Liver (tissue), 9 donors: ENCODE data around the gene RGL2. TPM values are rescaled to one million over a fixed set of nuclear protein-coding genes. Genes with fewer than 3 reads are reported as not detected.
"Not testable (repeated sequence)": the region's sequence is repeated elsewhere in the genome, so short reads cannot be mapped to it uniquely, and the experiment has no call there.

ENCODE experiments used
- DNase-seq: peaks from one replicate; pipeline ENCODE4 v3.0.0-alpha.2; 2017; ENCODE audit warnings: low spot score
- H3K27ac ChIP-seq, 2 donors: one replicate each; pipeline ENCODE4 v1.7.0; 2013; ENCODE audit warnings: inconsistent platforms in 2 of 2, low read length in 2 of 2, control low read depth in 1 of 2, low read depth in 1 of 2, mild to moderate bottlenecking in 1 of 2
- H3K27me3 ChIP-seq, 4 donors: one replicate each; pipeline versions ENCODE4 v1.6.1 to v1.7.0; 2013; ENCODE audit warnings: low read length in 3 of 4, inconsistent platforms in 1 of 4, mild to moderate bottlenecking in 1 of 4, moderate library complexity in 1 of 4; ENCODE audit not compliant: control insufficient read depth in 4 of 4, insufficient read depth in 4 of 4
- H3K36me3 ChIP-seq, 4 donors: one replicate each; pipeline versions ENCODE4 v1.6.1 to v1.7.0; 2013; ENCODE audit warnings: low read length in 3 of 4, mild to moderate bottlenecking in 3 of 4, low read depth in 1 of 4, moderate library complexity in 1 of 4; ENCODE audit not compliant: control insufficient read depth in 4 of 4, insufficient read depth in 3 of 4
- H3K4me1 ChIP-seq, 4 donors: one replicate each; pipeline versions ENCODE4 v1.6.1 to v1.7.0; 2013; ENCODE audit warnings: low read length in 3 of 4, mild to moderate bottlenecking in 3 of 4, moderate library complexity in 1 of 4; ENCODE audit not compliant: control insufficient read depth in 4 of 4, insufficient read depth in 4 of 4
- H3K4me3 ChIP-seq, 3 donors: one replicate each; pipeline versions ENCODE4 v1.6.1 to v1.7.0; 2013; ENCODE audit warnings: low read length in 3 of 3, control low read depth in 1 of 3, low read depth in 1 of 3, mild to moderate bottlenecking in 1 of 3
- H3K9ac ChIP-seq, 2 donors: one replicate each; pipeline ENCODE4 v1.7.0; 2013; ENCODE audit warnings: low read length in 2 of 2, mild to moderate bottlenecking in 2 of 2, moderate library complexity in 2 of 2, control low read depth in 1 of 2, low read depth in 1 of 2
- H3K9me3 ChIP-seq, 4 donors: one replicate each; pipeline versions ENCODE4 v1.6.1 to v1.7.0; 2013; ENCODE audit warnings: low read length in 3 of 4; ENCODE audit not compliant: control insufficient read depth in 4 of 4
- ATF3 ChIP-seq: IDR thresholded peaks from 2 replicates; pipeline ENCODE4 v1.6.1; 2016; ENCODE audit warnings: antibody characterized with exemption
- CTCF ChIP-seq: fragments of 150-350 bp; IDR thresholded peaks from 2 replicates; pipeline ENCODE4 v1.5.1; 2017; ENCODE audit warnings: improper control_type of control experiment, low read depth, low read length; ENCODE audit not compliant: missing input control
- EGR1 ChIP-seq, 2 donors: IDR thresholded peaks; 2 replicates each; pipeline ENCODE4 v1.6.1; 2016 to 2018; ENCODE audit warnings: antibody characterized with exemption in 2 of 2, low read depth in 2 of 2
- FOXA1 ChIP-seq: IDR thresholded peaks from 2 replicates; pipeline ENCODE4 v1.6.1; 2016; ENCODE audit warnings: antibody characterized with exemption
- FOXA2 ChIP-seq: IDR thresholded peaks from 2 replicates; pipeline ENCODE4 v1.6.1; 2016; ENCODE audit warnings: antibody characterized with exemption
- GABPA ChIP-seq, 2 donors: IDR thresholded peaks in 1 of 2; conservative IDR thresholded peaks in 1 of 2; 2 replicates each; pipeline ENCODE4 v1.6.1; 2016; ENCODE audit warnings: antibody characterized with exemption in 2 of 2, mild to moderate bottlenecking in 1 of 2, moderate library complexity in 1 of 2
- HNF4A ChIP-seq, 2 donors: conservative IDR thresholded peaks; 2 replicates each; pipeline ENCODE4 v1.6.1; 2016; ENCODE audit warnings: antibody characterized with exemption in 2 of 2, mild to moderate bottlenecking in 2 of 2
- HNF4G ChIP-seq: IDR thresholded peaks from 2 replicates; pipeline ENCODE4 v1.6.1; 2016; ENCODE audit warnings: antibody characterized with exemption
- RAD21 ChIP-seq, 2 donors: IDR thresholded peaks; 2 replicates each; pipeline ENCODE4 v1.6.1; 2016; ENCODE audit warnings: antibody characterized with exemption in 2 of 2, mild to moderate bottlenecking in 2 of 2
- REST ChIP-seq: IDR thresholded peaks from 2 replicates; pipeline ENCODE4 v1.6.1; 2016; ENCODE audit warnings: antibody characterized with exemption, mild to moderate bottlenecking
- SP1 ChIP-seq: IDR thresholded peaks from 2 replicates; pipeline ENCODE4 v1.6.1; 2018; ENCODE audit warnings: antibody characterized with exemption, mild to moderate bottlenecking
- TAF1 ChIP-seq: conservative IDR thresholded peaks from 2 replicates; pipeline ENCODE4 v1.6.1; 2016; ENCODE audit warnings: antibody characterized with exemption, mild to moderate bottlenecking
- YY1 ChIP-seq: IDR thresholded peaks from 2 replicates; pipeline ENCODE4 v1.6.1; 2016; ENCODE audit warnings: antibody characterized with exemption, mild to moderate bottlenecking
- WGBS: extraction: QIAGEN DNeasy Blood & Tissue Kit; methylation state at CpG from one replicate; pipeline ENCODE4 v1.1.7; 2013; 5-methylcytosine and 5-hydroxymethylcytosine counted together
- polyA plus RNA-seq, 2 donors: library from polyadenylated mRNA; stranded (reverse) in 1 of 2; unstranded in 1 of 2; fragments of 200-250 nt in 1 of 2; fragments of >200 nt in 1 of 2; fragmentation: Nextera tagmentation in 1 of 2; extraction: Ambion mirVana in 1 of 2; gene quantifications; one replicate each; pipeline versions ENCODE4 v1.2.1 to v1.2.3, GENCODE V29; 2013 to 2015
- total RNA-seq, 2 donors: library from RNA; depleted of rRNA; stranded (reverse); fragments of >200 nt; gene quantifications; one replicate each; pipeline ENCODE4 v1.2.3, GENCODE V29; 2014
- donor health status: healthy.
- donor health status: healthy.
- donor health status: healthy.
- donor health status: healthy.
- donor health status: healthy.

Gene RGL2
- total and polyA plus RNA-seq, 4 donors, result 16.7 to 22.8 (median 17.3) TPM

GRCh38 chr6:33276581-33276863 lies 22.2 kb downstream of the RGL2 start (continued):
- no peak for TF ChIP-seq CTCF
- no peak for TF ChIP-seq RAD21 (IDR thresholded peaks at IDR 0.05)
- TF ChIP-seq FOXA1, result no peak
- no peak for TF ChIP-seq TAF1
- no peak for TF ChIP-seq FOXA2

GRCh38 chr6:33275795-33276580 lies 22.8 kb downstream of the RGL2 start:
- H3K4me1 ChIP-seq, result peaks cover 9 to 49% (median 38%) of the 10 kb centered on the region in 4 donors
- H3K4me3 ChIP-seq, result not testable (repeated sequence)
- WGBS, result 81% methylated on average over 16 of the region's 16 CpGs

GRCh38 chr6:33273924-33274902 lies 24.5 kb downstream of the RGL2 start:
- 59% methylated on average over 14 of the region's 14 CpGs for WGBS
- DNase-seq, result no peak
- Histone ChIP-seq H3K27ac (no peak overlapping the region), H3K9ac (no peak overlapping the region), H3K4me1 (peaks cover 9 to 54% (median 42%) of the 10 kb centered on the region in 4 donors), H3K9me3 (no peaks in the 10 kb centered on the region), H3K4me3 (no peak overlapping the region), H3K27me3 (no peaks in the 10 kb centered on the region), H3K36me3 (peaks cover 0 to 29% (median 12%) of the 10 kb centered on the region in 4 donors)
- TF ChIP-seq YY1 (no peak), GABPA (IDR thresholded peaks at IDR 0.05 in 1 of 2, conservative IDR thresholded peaks at IDR 0.05 in 1 of 2) (peak in 1 of 2 donors; percentile 39), FOXA2 (peak; percentile 26), HNF4A (conservative IDR thresholded peaks at IDR 0.05) (peak in 1 of 2 donors; percentile 57)

More at GRCh38 chr6:33275795-33276580, 22.8 kb downstream of the RGL2 start:
- Histone ChIP-seq H3K36me3 (peaks cover 0 to 37% (median 15%) of the 10 kb centered on the region in 4 donors), H3K9ac (peak overlapping the region in 1 of 2 donors; percentile 41)
- not testable (repeated sequence) for H3K27me3 ChIP-seq, H3K27ac ChIP-seq, H3K9me3 ChIP-seq, DNase-seq

GRCh38 chr6:33273129-33273923 lies 25.4 kb downstream of the RGL2 start:
- 57% methylated on average over 11 of the region's 11 CpGs for WGBS
- peaks cover 9 to 54% (median 42%) of the 10 kb centered on the region in 4 donors for H3K4me1 ChIP-seq
- H3K9ac ChIP-seq, result peak overlapping the region; percentile 70 to 97
- peak overlapping the region; percentile 4 to 97 (median 64) for H3K4me3 ChIP-seq
- no peak for DNase-seq
- H3K27me3 ChIP-seq, result no peaks in the 10 kb centered on the region
- H3K9me3 ChIP-seq, result no peaks in the 10 kb centered on the region
- H3K36me3 ChIP-seq, result peaks cover 0 to 34% (median 18%) of the 10 kb centered on the region in 4 donors
- H3K27ac ChIP-seq, result no peak overlapping the region
- no peak for TF ChIP-seq RAD21 (IDR thresholded peaks at IDR 0.05)
- no peak for TF ChIP-seq EGR1 (IDR thresholded peaks at IDR 0.05; ENCODE audit: low read depth in 2 of 2)
- TF ChIP-seq HNF4A (conservative IDR thresholded peaks at IDR 0.05), result no peak
- TF ChIP-seq TAF1, result no peak
- TF ChIP-seq REST, result no peak
- no peak for TF ChIP-seq HNF4G
- TF ChIP-seq ATF3, result no peak
- TF ChIP-seq SP1, result no peak
- TF ChIP-seq CTCF, result no peak
